ENCODE data around the gene UGT1A1.

DNA sequence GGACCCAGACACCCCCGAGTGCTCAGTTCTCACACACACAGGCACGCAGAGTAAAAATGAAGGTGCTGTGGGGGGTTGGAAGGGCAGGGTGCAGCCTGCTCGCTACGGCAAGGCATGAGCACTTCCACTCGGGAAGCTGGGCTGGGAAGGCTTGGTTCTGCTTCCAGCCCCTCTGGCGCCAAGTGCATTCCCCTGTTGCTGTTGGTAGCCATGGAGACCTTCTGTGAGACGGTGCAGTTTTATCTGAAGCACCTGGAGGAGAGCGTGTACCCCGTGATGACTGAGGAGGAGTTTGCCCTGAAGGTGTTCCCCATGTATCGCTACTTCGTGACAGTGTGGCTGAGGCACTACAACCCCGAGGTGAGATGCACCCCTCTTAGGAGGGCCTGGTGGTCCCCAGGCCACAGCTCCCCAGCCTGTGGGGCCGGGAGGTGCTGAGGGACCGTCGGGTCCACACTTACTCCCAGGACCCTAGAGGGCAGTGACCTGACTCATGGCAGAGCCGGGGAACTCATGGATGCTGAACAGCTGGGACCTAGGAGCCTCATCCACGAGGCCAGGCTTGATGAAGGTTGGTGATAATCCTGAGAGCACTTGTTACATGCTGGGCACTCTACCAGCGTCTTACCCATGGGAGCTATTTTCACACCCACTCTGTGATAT, 33.5 kb downstream of the UGT1A1 start:
- TF ChIP-seq, protein P1, sequence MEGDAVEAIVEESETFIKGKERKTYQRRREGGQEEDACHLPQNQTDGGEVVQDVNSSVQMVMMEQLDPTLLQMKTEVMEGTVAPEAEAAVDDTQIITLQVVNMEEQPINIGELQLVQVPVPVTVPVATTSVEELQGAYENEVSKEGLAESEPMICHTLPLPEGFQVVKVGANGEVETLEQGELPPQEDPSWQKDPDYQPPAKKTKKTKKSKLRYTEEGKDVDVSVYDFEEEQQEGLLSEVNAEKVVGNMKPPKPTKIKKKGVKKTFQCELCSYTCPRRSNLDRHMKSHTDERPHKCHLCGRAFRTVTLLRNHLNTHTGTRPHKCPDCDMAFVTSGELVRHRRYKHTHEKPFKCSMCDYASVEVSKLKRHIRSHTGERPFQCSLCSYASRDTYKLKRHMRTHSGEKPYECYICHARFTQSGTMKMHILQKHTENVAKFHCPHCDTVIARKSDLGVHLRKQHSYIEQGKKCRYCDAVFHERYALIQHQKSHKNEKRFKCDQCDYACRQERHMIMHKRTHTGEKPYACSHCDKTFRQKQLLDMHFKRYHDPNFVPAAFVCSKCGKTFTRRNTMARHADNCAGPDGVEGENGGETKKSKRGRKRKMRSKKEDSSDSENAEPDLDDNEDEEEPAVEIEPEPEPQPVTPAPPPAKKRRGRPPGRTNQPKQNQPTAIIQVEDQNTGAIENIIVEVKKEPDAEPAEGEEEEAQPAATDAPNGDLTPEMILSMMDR (IDR thresholded peaks at IDR 0.05 in 8 of 11, conservative IDR thresholded peaks at IDR 0.05 in 3 of 11), result no peak
- TF ChIP-seq POLR2A (IDR thresholded peaks at IDR 0.05), result no peak
- TF ChIP-seq POLR2AphosphoS5 (IDR thresholded peaks at IDR 0.05), result no peak

Data from spleen (tissue), 7 donors.